NT2/D1 (cell line): Measurements from ENCODE around the gene FAM187B.
"Not testable (repeated sequence)": the region's sequence is repeated elsewhere in the genome, so short reads cannot be mapped to it uniquely, and the experiment has no call there.

ENCODE experiments used
- SUZ12 ChIP-seq: IDR thresholded peaks from 2 replicates; pipeline ENCODE4 v1.6.1; 2011; ENCODE audit not compliant: insufficient read length, insufficient read depth; ENCODE audit errors: extremely low read depth
- ZNF274 ChIP-seq: IDR thresholded peaks from 2 replicates; pipeline ENCODE4 v1.6.1; 2011; ENCODE audit warnings: mild to moderate bottlenecking, low read depth, low read length

DNA sequence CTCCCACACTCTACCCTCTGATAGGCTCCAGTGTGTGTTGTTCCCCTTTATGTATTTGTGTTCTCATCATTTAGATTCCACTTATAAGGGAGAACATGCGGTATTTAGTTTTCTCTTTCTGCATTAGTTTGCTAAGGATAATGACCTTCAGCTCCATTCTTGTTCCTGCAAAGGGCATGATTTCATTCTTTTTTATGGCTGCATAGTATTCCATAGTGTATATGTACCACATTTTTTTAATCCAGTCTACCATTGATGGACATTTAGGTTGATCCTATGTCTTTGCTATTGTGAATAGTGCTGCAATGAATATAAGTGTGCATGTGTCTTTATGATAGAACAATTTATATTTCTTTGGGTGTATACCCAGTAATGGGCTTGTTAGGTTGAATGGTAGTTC lies 11.1 kb upstream of the FAM187B start:
- TF ChIP-seq ZNF274, SUZ12: not testable (repeated sequence)
